H9 (cell line): Measurements from ENCODE around the gene TIAM1. TPM values are rescaled to one million over a fixed set of nuclear protein-coding genes. Genes with fewer than 3 reads are reported as not detected.

Experiments
- DNase-seq: peaks from one replicate; pipeline ENCODE4 v3.0.0-alpha.2; 2017
- H2AFZ ChIP-seq: one replicate; pipeline ENCODE4 v1.6.1; 2013; ENCODE audit warnings: mild to moderate bottlenecking, low read length, control low read depth, moderate library complexity
- H2AK5ac ChIP-seq: 2 replicates; pipeline ENCODE4 v1.6.1; 2013; ENCODE audit warnings: low read length, control low read depth, mixed read lengths; ENCODE audit not compliant: insufficient read length
- H2BK120ac ChIP-seq: one replicate; pipeline ENCODE4 v1.6.1; 2013; ENCODE audit warnings: low read depth, mild to moderate bottlenecking, low read length, control low read depth, inconsistent platforms; ENCODE audit not compliant: poor library complexity, severe bottlenecking
- H2BK12ac ChIP-seq: 2 replicates; pipeline ENCODE4 v1.6.1; 2013; ENCODE audit warnings: low read length, control low read depth, mixed read lengths, low read depth; ENCODE audit not compliant: insufficient read length
- H2BK15ac ChIP-seq: 2 replicates; pipeline ENCODE4 v1.6.1; 2013; ENCODE audit warnings: low read depth, low read length, control low read depth
- H2BK20ac ChIP-seq: one replicate; pipeline ENCODE4 v1.6.1; 2013; ENCODE audit warnings: low read depth, mild to moderate bottlenecking, low read length, control low read depth, inconsistent platforms; ENCODE audit not compliant: poor library complexity, severe bottlenecking
- H2BK5ac ChIP-seq: 2 replicates; pipeline ENCODE4 v1.6.1; 2013; ENCODE audit warnings: low read length, control low read depth, mixed read lengths; ENCODE audit not compliant: insufficient read length
- H3K14ac ChIP-seq: 2 replicates; pipeline ENCODE4 v1.6.1; 2013; ENCODE audit warnings: low read length, control low read depth; ENCODE audit not compliant: insufficient read depth
- H3K18ac ChIP-seq: 2 replicates; pipeline ENCODE4 v1.6.1; 2013; ENCODE audit warnings: low read depth, mild to moderate bottlenecking, mixed read lengths, low read length, control low read depth; ENCODE audit not compliant: insufficient read length
- H3K23ac ChIP-seq: 2 replicates; pipeline ENCODE4 v1.6.1; 2013; ENCODE audit warnings: low read length, control low read depth, mixed read lengths, low read depth; ENCODE audit not compliant: insufficient read length
- H3K23me2 ChIP-seq: 2 replicates; pipeline ENCODE4 v1.6.1; 2013; ENCODE audit warnings: low read depth, mild to moderate bottlenecking, mixed read lengths, low read length, control low read depth; ENCODE audit not compliant: insufficient read length, poor library complexity, severe bottlenecking
- H3K27ac ChIP-seq: 2 replicates; pipeline ENCODE4 v1.5.1; 2013; ENCODE audit warnings: low read length, control low read depth, mixed read lengths, low read depth; ENCODE audit not compliant: insufficient read length
- H3K27me3 ChIP-seq: 2 replicates; pipeline ENCODE4 v1.6.1; 2013; ENCODE audit warnings: low read length, control low read depth, inconsistent platforms; ENCODE audit not compliant: insufficient read depth
- H3K4ac ChIP-seq: 2 replicates; pipeline ENCODE4 v1.6.1; 2013; ENCODE audit warnings: low read depth, mild to moderate bottlenecking, control low read depth, inconsistent platforms, low read length, moderate library complexity
- H3K4me1 ChIP-seq: 2 replicates; pipeline ENCODE4 v1.6.1; 2013; ENCODE audit warnings: low read length, control low read depth, inconsistent platforms; ENCODE audit not compliant: insufficient read depth
- H3K4me2 ChIP-seq: 2 replicates; pipeline ENCODE4 v1.6.1; 2013; ENCODE audit warnings: low read length, control low read depth, mixed read lengths; ENCODE audit not compliant: insufficient read length, insufficient read depth
- H3K56ac ChIP-seq: 2 replicates; pipeline ENCODE4 v1.6.1; 2013; ENCODE audit warnings: low read depth, mild to moderate bottlenecking, mixed read lengths, low read length, control low read depth; ENCODE audit not compliant: insufficient read length
- H3K79me1 ChIP-seq: 2 replicates; pipeline ENCODE4 v1.6.1; 2013; ENCODE audit warnings: low read depth, mild to moderate bottlenecking, moderate library complexity, low read length, control low read depth, inconsistent platforms; ENCODE audit not compliant: insufficient read depth, poor library complexity, severe bottlenecking
- H3K79me2 ChIP-seq: 2 replicates; pipeline ENCODE4 v1.6.1; 2013; ENCODE audit warnings: low read length, control low read depth, inconsistent platforms; ENCODE audit not compliant: insufficient read depth
- H3K9ac ChIP-seq: 2 replicates; pipeline ENCODE4 v1.6.1; 2013; ENCODE audit warnings: low read length, control low read depth, mixed read lengths; ENCODE audit not compliant: insufficient read length; ENCODE audit errors: extremely low read depth
- H3K9me3 ChIP-seq: one replicate; pipeline ENCODE4 v1.6.1; 2013; ENCODE audit warnings: low read depth, low read length, inconsistent platforms; ENCODE audit not compliant: control insufficient read depth
- H3T11ph ChIP-seq: one replicate; pipeline ENCODE4 v1.6.1; 2013; ENCODE audit warnings: mild to moderate bottlenecking, low read length, control low read depth, inconsistent platforms
- H4K20me1 ChIP-seq: one replicate; pipeline ENCODE4 v1.6.1; 2013; ENCODE audit not compliant: control insufficient read depth, insufficient read length, insufficient read depth
- H4K5ac ChIP-seq: 2 replicates; pipeline ENCODE4 v1.6.1; 2013; ENCODE audit warnings: low read depth, mild to moderate bottlenecking, mixed read lengths, low read length, control low read depth; ENCODE audit not compliant: insufficient read length
- H4K8ac ChIP-seq: replicated peaks from 2 replicates; pipeline ENCODE4 v1.6.1; 2013; ENCODE audit warnings: low read length, control low read depth, mixed read lengths, low read depth; ENCODE audit not compliant: insufficient read length
- H4K91ac ChIP-seq: 2 replicates; pipeline ENCODE4 v1.6.1; 2013; ENCODE audit warnings: low read depth, mild to moderate bottlenecking, moderate library complexity, mixed read lengths, low read length, control low read depth; ENCODE audit not compliant: insufficient read length
- H3K27ac Mint-ChIP-seq, 3 experiments: 2 replicates in 2 of 3; 3 replicates in 1 of 3; pipeline ENCODE4 v1.8.0; 2020 to 2021; ENCODE audit warnings: mixed read lengths in 3 of 3, mild to moderate bottlenecking in 1 of 3, moderate library complexity in 1 of 3
- H3K27me3 Mint-ChIP-seq: 2 replicates; pipeline ENCODE4 v1.8.0; 2021; ENCODE audit warnings: low read depth, mild to moderate bottlenecking, moderate library complexity, mixed read lengths
- H3K36me3 Mint-ChIP-seq, 3 experiments: 2 replicates in 2 of 3; 3 replicates in 1 of 3; pipeline ENCODE4 v1.8.0; 2020 to 2021; ENCODE audit warnings: low read depth in 3 of 3, mixed read lengths in 3 of 3; ENCODE audit not compliant: insufficient read depth in 1 of 3
- H3K4me1 Mint-ChIP-seq, 2 experiments: 2 replicates each; pipeline ENCODE4 v1.8.0; 2020; ENCODE audit warnings: mixed read lengths in 2 of 2
- H3K4me3 Mint-ChIP-seq, 2 experiments: 2 replicates in 1 of 2; 3 replicates in 1 of 2; pipeline ENCODE4 v1.8.0; 2020 to 2021; ENCODE audit warnings: mild to moderate bottlenecking in 2 of 2, mixed read lengths in 2 of 2, moderate library complexity in 1 of 2
- H3K9me3 Mint-ChIP-seq, 2 experiments: 2 replicates in 1 of 2; 3 replicates in 1 of 2; pipeline ENCODE4 v1.8.0; 2020; ENCODE audit warnings: mild to moderate bottlenecking in 2 of 2, mixed read lengths in 2 of 2, moderate library complexity in 1 of 2
- WGBS: extraction: QIAGEN DNeasy Blood & Tissue Kit; methylation state at CpG from one replicate; pipeline ENCODE4 v1.1.7; 2013; ENCODE audit warnings: missing lambda C conversion rate, low lambda C conversion rate, mixed read lengths; ENCODE audit not compliant: insufficient read length; ENCODE audit errors: extremely low coverage; 5-methylcytosine and 5-hydroxymethylcytosine counted together
- total RNA-seq: library from RNA; stranded (reverse); gene quantifications from 2 replicates; pipeline ENCODE4 v1.2.1, GENCODE V29; 2021
- TF ChIP-seq, protein P1 (sequence below): fragments of 200-600 bp; sonication (generic); conservative IDR thresholded peaks from 3 replicates; pipeline ENCODE4 v1.8.0; 2021; ENCODE audit warnings: antibody characterized with exemption, mild to moderate bottlenecking

Gene TIAM1
- total RNA-seq, 1 experiment from 2014 or later = 23.1 TPM

DNA sequence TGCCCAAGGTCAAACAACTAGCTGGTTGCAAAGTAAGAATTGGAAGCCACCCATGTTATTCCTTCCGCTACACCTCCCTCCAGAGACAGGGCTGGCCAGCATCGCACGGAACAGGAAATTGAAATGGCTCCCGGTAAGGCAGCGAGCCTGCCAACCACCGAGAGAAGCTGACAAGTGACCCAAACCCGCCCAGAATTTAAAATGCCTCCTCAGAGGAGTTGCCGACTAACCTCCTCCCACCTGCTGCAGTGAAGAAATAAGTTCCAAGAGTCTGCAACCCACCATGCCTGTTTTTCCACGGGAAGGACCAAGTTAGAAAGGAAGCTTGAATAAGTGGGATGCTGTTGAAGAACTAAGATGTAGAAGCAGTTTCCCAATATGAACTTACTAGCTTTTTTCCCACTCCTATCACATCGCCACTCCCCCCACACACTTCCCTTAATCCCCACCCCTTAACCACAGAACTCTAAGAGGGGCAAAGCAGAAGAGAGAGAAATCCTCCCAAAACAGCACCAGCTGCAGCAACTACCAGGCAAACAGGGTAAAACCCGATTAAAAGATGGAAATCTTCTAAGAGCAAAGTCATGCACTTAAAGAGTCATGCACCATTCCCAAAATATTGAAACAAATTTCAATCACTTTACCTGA lies 78.6 kb downstream of the TIAM1 start:
- Histone ChIP-seq H2BK20ac (no peak overlapping the region), H3K4ac (no peak overlapping the region), H4K5ac (no peak overlapping the region), H3K4me2 (no peak overlapping the region), H2BK12ac (no peak overlapping the region), H3K79me1 (no peaks in the 10 kb centered on the region), H3K23me2 (no peaks in the 10 kb centered on the region), H2BK5ac (no peak overlapping the region), H3K18ac (no peak overlapping the region), H2AK5ac (no peak overlapping the region), H2BK120ac (no peak overlapping the region), H3K9ac (no peak overlapping the region), H3K4me1 (no peaks in the 10 kb centered on the region), H4K20me1 (no peaks in the 10 kb centered on the region), H3T11ph (no peak overlapping the region), H3K23ac (no peak overlapping the region), H3K9me3 (no peaks in the 10 kb centered on the region), H4K8ac (no peak overlapping the region), H3K79me2 (no peaks in the 10 kb centered on the region), H2BK15ac (no peak overlapping the region), H3K14ac (no peak overlapping the region), H3K56ac (no peak overlapping the region), H3K27ac (no peak overlapping the region), H2AFZ (no peak overlapping the region), H4K91ac (no peak overlapping the region), H3K27me3 (no peaks in the 10 kb centered on the region)
- Mint-ChIP-seq H3K36me3 (peaks cover 0 to 3% (median 0%) of the 10 kb centered on the region in 3 experiments; a peak in 2 of 7 replicates), H3K4me3 (no peak overlapping the region), H3K27ac (no peak overlapping the region; a peak in 1 of 7 replicates), H3K27me3 (no peaks in the 10 kb centered on the region; the same call in 1 of the 2 replicates), H3K9me3 (no peaks in the 10 kb centered on the region), H3K4me1 (peaks cover 0 to 9% of the 10 kb centered on the region in 2 experiments; a peak in 2 of 4 replicates)
- no CpG with 5 or more reads among the region's 11 CpGs for WGBS
- TF ChIP-seq, protein P1, sequence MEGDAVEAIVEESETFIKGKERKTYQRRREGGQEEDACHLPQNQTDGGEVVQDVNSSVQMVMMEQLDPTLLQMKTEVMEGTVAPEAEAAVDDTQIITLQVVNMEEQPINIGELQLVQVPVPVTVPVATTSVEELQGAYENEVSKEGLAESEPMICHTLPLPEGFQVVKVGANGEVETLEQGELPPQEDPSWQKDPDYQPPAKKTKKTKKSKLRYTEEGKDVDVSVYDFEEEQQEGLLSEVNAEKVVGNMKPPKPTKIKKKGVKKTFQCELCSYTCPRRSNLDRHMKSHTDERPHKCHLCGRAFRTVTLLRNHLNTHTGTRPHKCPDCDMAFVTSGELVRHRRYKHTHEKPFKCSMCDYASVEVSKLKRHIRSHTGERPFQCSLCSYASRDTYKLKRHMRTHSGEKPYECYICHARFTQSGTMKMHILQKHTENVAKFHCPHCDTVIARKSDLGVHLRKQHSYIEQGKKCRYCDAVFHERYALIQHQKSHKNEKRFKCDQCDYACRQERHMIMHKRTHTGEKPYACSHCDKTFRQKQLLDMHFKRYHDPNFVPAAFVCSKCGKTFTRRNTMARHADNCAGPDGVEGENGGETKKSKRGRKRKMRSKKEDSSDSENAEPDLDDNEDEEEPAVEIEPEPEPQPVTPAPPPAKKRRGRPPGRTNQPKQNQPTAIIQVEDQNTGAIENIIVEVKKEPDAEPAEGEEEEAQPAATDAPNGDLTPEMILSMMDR = no peak
- DNase-seq = no peak
